NCI-H524 treated with DMSO at 0.1 percent for 48 hours (cell line): Measurements from ENCODE around the gene B4GALT3.

Experiments
- DNase-seq: peaks from one replicate; lab custom pipeline; 2025; lab: John Stamatoyannopoulos, UW

B4GALT3 gene

GRCh38 chr1:161128591-161129420, 48.5 kb downstream of the B4GALT3 start:
- no peak for DNase-seq

- no peak for DNase-seq
Measured at GRCh38 chr1:161127649-161128048, 49.7 kb downstream of the B4GALT3 start.

- no peak for DNase-seq
Measured at GRCh38 chr1:161122967-161123366, 54.3 kb downstream of the B4GALT3 start.

- no peak for DNase-seq
Measured at GRCh38 chr1:161121834-161122233, 55.5 kb downstream of the B4GALT3 start.
